IMR-90 (cell line): ENCODE data around the gene ECM2.

Experiments
- BHLHE40 ChIP-seq: fragments of 150-350 bp; IDR thresholded peaks from 2 replicates; pipeline ENCODE4 v1.6.1; 2016; ENCODE audit warnings: mild to moderate bottlenecking, low read depth, low read length
- CHD1 ChIP-seq: IDR thresholded peaks from 2 replicates; pipeline ENCODE4 v1.6.1; 2012; ENCODE audit warnings: low read depth, low read length, improper control_type of control experiment
- MAFK ChIP-seq: IDR thresholded peaks from 2 replicates; pipeline ENCODE4 v1.6.1; 2012; ENCODE audit warnings: low read depth, low read length, improper control_type of control experiment
- MAZ ChIP-seq: IDR thresholded peaks from 2 replicates; pipeline ENCODE4 v1.6.1; 2012; ENCODE audit warnings: low read depth, mild to moderate bottlenecking, low read length, improper control_type of control experiment, moderate library complexity, borderline replicate concordance
- MXI1 ChIP-seq: IDR thresholded peaks from 2 replicates; pipeline ENCODE4 v1.6.1; 2012; ENCODE audit warnings: low read depth, mild to moderate bottlenecking, low read length, moderate library complexity, borderline replicate concordance
- NFE2L2 ChIP-seq: fragments of 150-350 bp; IDR thresholded peaks from 2 replicates; pipeline ENCODE4 v1.6.1; 2016; ENCODE audit warnings: low read depth, mild to moderate bottlenecking, low read length
- POLR2A ChIP-seq: IDR thresholded peaks from 2 replicates; pipeline ENCODE4 v1.6.1; 2012; ENCODE audit warnings: mild to moderate bottlenecking, low read depth, low read length
- RAD21 ChIP-seq: IDR thresholded peaks from 2 replicates; pipeline ENCODE4 v1.6.1; 2012; ENCODE audit warnings: low read length, improper control_type of control experiment
- RCOR1 ChIP-seq: IDR thresholded peaks from 2 replicates; pipeline ENCODE4 v1.6.1; 2012; ENCODE audit warnings: mild to moderate bottlenecking, low read length, improper control_type of control experiment; ENCODE audit not compliant: insufficient replicate concordance
- RFX5 ChIP-seq: IDR thresholded peaks from 2 replicates; pipeline ENCODE4 v1.8.0; 2012; ENCODE audit warnings: low read depth, mild to moderate bottlenecking, low read length, moderate library complexity
- SMC3 ChIP-seq: fragments of 150-350 bp; IDR thresholded peaks from 2 replicates; pipeline ENCODE4 v1.6.1; 2016; ENCODE audit warnings: low read depth, mild to moderate bottlenecking, antibody characterized with exemption, low read length, moderate library complexity
- TF ChIP-seq, protein P1 (sequence below): conservative IDR thresholded peaks from 2 replicates; pipeline ENCODE4 v1.5.1; 2012; ENCODE audit warnings: mild to moderate bottlenecking, low read depth, low read length, improper control_type of control experiment
- TF ChIP-seq, protein P2 (sequence below): fragments of 150-350 bp; IDR thresholded peaks from 2 replicates; pipeline ENCODE4 v1.6.1; 2017; ENCODE audit warnings: mild to moderate bottlenecking, antibody characterized with exemption, low read length, low read depth
- TF ChIP-seq, protein P3 (sequence below): fragments of 150-350 bp; IDR thresholded peaks from 2 replicates; pipeline ENCODE4 v1.6.1; 2016; ENCODE audit warnings: low read depth, mild to moderate bottlenecking, low read length, moderate library complexity, borderline replicate concordance

DNA sequence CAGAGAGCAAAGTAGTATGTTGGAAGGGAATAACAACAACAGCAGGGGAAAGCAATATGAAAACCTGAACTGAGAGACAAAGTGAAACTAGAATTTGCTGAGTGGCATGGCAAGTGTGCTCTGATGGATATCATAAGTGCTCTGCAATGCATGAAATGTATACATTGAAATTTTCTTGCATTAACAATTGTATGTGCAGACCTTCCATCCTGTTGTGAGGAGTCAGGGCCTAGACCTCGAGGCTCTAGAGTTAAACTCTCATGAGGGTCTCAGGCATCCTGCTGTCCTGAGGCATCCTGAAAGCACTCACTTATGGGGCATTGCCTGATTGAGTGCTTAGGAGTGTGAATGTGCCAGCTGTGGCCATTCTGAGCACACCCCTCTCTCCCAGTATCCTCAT is 1.1 kb downstream of the ECM2 start:
- no peak for TF ChIP-seq POLR2A
- TF ChIP-seq, protein P1, sequence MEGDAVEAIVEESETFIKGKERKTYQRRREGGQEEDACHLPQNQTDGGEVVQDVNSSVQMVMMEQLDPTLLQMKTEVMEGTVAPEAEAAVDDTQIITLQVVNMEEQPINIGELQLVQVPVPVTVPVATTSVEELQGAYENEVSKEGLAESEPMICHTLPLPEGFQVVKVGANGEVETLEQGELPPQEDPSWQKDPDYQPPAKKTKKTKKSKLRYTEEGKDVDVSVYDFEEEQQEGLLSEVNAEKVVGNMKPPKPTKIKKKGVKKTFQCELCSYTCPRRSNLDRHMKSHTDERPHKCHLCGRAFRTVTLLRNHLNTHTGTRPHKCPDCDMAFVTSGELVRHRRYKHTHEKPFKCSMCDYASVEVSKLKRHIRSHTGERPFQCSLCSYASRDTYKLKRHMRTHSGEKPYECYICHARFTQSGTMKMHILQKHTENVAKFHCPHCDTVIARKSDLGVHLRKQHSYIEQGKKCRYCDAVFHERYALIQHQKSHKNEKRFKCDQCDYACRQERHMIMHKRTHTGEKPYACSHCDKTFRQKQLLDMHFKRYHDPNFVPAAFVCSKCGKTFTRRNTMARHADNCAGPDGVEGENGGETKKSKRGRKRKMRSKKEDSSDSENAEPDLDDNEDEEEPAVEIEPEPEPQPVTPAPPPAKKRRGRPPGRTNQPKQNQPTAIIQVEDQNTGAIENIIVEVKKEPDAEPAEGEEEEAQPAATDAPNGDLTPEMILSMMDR: no peak
- no peak for TF ChIP-seq BHLHE40
- TF ChIP-seq CHD1: no peak
- TF ChIP-seq SMC3: no peak
- TF ChIP-seq RAD21: no peak
- TF ChIP-seq NFE2L2: no peak
- TF ChIP-seq, protein P2, sequence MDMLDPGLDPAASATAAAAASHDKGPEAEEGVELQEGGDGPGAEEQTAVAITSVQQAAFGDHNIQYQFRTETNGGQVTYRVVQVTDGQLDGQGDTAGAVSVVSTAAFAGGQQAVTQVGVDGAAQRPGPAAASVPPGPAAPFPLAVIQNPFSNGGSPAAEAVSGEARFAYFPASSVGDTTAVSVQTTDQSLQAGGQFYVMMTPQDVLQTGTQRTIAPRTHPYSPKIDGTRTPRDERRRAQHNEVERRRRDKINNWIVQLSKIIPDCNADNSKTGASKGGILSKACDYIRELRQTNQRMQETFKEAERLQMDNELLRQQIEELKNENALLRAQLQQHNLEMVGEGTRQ: no peak
- TF ChIP-seq MXI1: no peak
- no peak for TF ChIP-seq RFX5
- TF ChIP-seq, protein P3, sequence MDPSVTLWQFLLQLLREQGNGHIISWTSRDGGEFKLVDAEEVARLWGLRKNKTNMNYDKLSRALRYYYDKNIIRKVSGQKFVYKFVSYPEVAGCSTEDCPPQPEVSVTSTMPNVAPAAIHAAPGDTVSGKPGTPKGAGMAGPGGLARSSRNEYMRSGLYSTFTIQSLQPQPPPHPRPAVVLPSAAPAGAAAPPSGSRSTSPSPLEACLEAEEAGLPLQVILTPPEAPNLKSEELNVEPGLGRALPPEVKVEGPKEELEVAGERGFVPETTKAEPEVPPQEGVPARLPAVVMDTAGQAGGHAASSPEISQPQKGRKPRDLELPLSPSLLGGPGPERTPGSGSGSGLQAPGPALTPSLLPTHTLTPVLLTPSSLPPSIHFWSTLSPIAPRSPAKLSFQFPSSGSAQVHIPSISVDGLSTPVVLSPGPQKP: no peak
- no peak for TF ChIP-seq RCOR1
- TF ChIP-seq MAZ: no peak
- peak; percentile 27; the same call in 1 of the 2 replicates for TF ChIP-seq MAFK
